Osteocyte (in vitro differentiated cells): ENCODE results near the gene SLC45A1. TPM values are rescaled to one million over a fixed set of nuclear protein-coding genes. Genes with fewer than 3 reads are reported as not detected.
"Not testable (repeated sequence)": the region's sequence is repeated elsewhere in the genome, so short reads cannot be mapped to it uniquely, and the experiment has no call there.

Source experiments
- DNase-seq: peaks from one replicate; pipeline ENCODE4 v3.0.0; 2021; ENCODE audit warnings: mixed read lengths; ENCODE audit not compliant: unreplicated experiment; ENCODE audit errors: extremely low spot score
- H3K27ac Mint-ChIP-seq: one replicate; pipeline ENCODE4 v1.8.0; 2021; ENCODE audit warnings: mild to moderate bottlenecking, mixed read lengths; ENCODE audit not compliant: unreplicated experiment
- H3K27me3 Mint-ChIP-seq: one replicate; pipeline ENCODE4 v1.8.0; 2021; ENCODE audit warnings: mixed read lengths; ENCODE audit not compliant: unreplicated experiment
- H3K36me3 Mint-ChIP-seq: one replicate; pipeline ENCODE4 v1.8.0; 2021; ENCODE audit warnings: mixed read lengths; ENCODE audit not compliant: unreplicated experiment
- H3K4me1 Mint-ChIP-seq: one replicate; pipeline ENCODE4 v1.8.0; 2021; ENCODE audit warnings: mixed read lengths; ENCODE audit not compliant: unreplicated experiment
- H3K4me3 Mint-ChIP-seq: one replicate; pipeline ENCODE4 v1.8.0; 2021; ENCODE audit warnings: mild to moderate bottlenecking, moderate library complexity, mixed read lengths; ENCODE audit not compliant: unreplicated experiment
- H3K9me3 Mint-ChIP-seq: one replicate; pipeline ENCODE4 v1.8.0; 2021; ENCODE audit warnings: mixed read lengths; ENCODE audit not compliant: unreplicated experiment
- total RNA-seq: library from RNA; stranded (reverse); gene quantifications from 2 replicates; pipeline ENCODE4 v1.2.1, GENCODE V29; 2021
- TF ChIP-seq, protein P1 (sequence below): fragments of 200-600 bp; sonication (generic); IDR thresholded peaks from 2 replicates; pipeline ENCODE4 v1.5.0; 2021; ENCODE audit warnings: antibody characterized with exemption, mild to moderate bottlenecking, moderate library complexity

Gene SLC45A1
- total RNA-seq, 1 donor from 2014 or later, result 3.2 TPM

DNA sequence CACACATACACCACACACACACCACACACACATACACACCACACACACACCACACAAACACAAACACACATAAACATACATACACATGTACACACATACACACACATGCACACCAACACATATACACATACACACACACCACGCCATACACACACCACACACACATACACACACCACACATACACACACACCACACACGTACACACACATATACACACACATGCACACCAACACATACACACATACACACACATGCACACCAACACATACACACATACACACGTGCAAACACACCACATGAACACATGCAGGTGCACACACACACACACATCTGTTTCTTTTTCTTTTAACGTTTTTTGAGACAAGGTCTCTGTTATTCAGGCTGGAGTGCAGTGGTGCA lies 41.0 kb upstream of the SLC45A1 start:
- Mint-ChIP-seq H3K36me3 (no peaks in the 10 kb centered on the region), H3K27me3 (peaks cover 2% of the 10 kb centered on the region), H3K27ac (no peak overlapping the region), H3K4me1 (no peaks in the 10 kb centered on the region), H3K4me3 (no peak overlapping the region), H3K9me3 (no peaks in the 10 kb centered on the region)
- TF ChIP-seq, protein P1, sequence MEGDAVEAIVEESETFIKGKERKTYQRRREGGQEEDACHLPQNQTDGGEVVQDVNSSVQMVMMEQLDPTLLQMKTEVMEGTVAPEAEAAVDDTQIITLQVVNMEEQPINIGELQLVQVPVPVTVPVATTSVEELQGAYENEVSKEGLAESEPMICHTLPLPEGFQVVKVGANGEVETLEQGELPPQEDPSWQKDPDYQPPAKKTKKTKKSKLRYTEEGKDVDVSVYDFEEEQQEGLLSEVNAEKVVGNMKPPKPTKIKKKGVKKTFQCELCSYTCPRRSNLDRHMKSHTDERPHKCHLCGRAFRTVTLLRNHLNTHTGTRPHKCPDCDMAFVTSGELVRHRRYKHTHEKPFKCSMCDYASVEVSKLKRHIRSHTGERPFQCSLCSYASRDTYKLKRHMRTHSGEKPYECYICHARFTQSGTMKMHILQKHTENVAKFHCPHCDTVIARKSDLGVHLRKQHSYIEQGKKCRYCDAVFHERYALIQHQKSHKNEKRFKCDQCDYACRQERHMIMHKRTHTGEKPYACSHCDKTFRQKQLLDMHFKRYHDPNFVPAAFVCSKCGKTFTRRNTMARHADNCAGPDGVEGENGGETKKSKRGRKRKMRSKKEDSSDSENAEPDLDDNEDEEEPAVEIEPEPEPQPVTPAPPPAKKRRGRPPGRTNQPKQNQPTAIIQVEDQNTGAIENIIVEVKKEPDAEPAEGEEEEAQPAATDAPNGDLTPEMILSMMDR, result no peak
- DNase-seq, result no peak

DNA sequence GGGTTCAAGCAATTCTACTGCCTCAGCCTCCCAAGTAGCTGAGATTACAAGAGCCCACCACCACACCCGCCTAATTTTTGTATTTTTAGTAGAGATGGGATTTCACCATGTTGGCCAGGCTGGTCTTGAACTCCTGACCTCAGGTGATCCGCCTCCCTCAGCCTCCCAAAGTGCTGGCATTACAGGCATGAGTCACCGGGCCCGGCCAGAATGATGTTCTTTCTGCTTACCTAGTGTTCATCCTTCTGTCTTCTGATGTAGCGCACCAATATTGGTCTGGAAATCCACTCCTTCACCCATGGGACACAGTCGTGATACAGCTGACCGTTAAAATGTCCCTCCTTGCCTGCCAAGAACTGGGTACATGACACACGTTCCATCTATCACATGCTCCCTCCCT lies 39.2 kb upstream of the SLC45A1 start:
- not testable (repeated sequence) for H3K36me3 Mint-ChIP-seq, H3K4me3 Mint-ChIP-seq, H3K4me1 Mint-ChIP-seq, H3K9me3 Mint-ChIP-seq, H3K27me3 Mint-ChIP-seq, H3K27ac Mint-ChIP-seq, DNase-seq

DNA sequence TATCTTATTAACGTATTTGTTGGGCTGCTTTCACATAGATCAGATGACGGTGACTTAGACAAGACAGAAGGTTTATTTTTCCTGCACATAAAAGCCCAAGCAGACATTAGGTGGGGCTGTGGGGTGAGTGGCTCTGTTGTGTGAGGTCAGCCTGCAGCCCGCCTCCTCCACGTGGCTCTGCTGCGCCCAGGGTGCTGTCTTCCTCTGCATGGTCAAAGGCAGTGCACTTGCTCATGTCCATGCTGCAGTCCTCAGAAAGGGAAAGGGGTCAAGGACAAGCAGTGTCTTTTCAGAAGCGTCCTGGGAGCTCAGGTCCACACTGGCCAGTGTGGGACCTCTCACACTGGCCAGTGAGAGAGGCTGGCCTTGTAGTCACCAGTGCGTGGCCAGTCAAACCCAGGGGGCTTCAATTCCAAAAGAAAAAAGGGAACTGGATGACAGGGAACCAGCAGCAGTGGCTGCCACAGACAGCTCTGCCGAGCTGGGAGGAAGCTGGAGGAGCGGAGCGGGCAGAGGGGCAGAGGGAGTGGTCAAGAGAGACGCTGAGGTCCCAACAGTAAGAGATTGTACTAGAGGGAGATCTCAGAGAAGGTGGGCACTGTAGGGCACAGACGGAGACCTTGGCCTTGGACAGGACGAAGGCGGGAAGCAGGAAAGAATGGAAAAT lies 35.9 kb upstream of the SLC45A1 start:
- Mint-ChIP-seq H3K9me3 (no peaks in the 10 kb centered on the region), H3K27me3 (peaks cover 8% of the 10 kb centered on the region), H3K36me3 (no peaks in the 10 kb centered on the region), H3K27ac (no peak overlapping the region), H3K4me3 (no peak overlapping the region), H3K4me1 (peaks cover 4% of the 10 kb centered on the region)
- no peak for DNase-seq
- TF ChIP-seq, protein P1, result no peak

DNA sequence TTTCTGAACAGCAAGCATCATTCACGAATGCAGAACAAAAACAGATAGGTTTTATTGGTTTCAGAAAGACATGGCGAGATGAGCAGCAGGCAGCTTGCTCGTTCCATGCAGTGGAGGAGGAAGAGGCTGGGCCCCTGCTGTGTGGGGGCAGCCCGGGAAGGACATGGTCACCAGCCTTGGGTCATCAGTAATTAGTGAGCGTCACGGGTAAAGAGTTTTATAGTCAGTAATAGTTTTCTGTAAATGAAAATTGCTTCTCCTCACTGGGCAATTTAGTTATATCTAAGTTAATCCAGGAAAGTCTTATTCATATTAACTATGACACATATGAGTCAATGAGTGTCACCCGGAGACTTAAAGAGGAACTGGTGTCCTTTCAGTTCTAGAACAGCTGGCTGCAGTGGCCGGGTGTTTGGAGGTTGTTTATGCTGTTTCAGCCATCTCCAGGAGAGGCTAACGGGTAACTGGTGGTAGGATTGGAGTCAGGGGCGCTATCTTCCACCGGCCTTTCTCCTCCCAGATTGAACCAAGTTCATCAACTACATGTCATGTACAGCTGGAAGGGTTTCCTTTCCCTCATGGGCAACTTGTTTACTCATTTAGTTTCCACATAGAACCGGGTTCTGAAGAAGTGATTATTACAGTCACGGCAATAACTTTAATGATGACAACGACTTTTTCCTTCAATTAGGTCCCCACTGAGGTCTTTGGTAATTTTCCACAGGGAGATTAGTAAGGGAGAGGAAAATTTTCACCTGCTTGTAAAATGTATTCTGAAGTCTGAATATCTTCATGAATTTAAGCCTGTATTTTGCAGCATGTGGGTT lies 34.6 kb upstream of the SLC45A1 start:
- H3K9me3 Mint-ChIP-seq, result no peaks in the 10 kb centered on the region
- TF ChIP-seq, protein P1, result no peak
- DNase-seq, result no peak
- peaks cover 4% of the 10 kb centered on the region for H3K4me1 Mint-ChIP-seq
- no peak overlapping the region for H3K27ac Mint-ChIP-seq
- H3K36me3 Mint-ChIP-seq, result no peaks in the 10 kb centered on the region
- peaks cover 8% of the 10 kb centered on the region for H3K27me3 Mint-ChIP-seq
- no peak overlapping the region for H3K4me3 Mint-ChIP-seq

DNA sequence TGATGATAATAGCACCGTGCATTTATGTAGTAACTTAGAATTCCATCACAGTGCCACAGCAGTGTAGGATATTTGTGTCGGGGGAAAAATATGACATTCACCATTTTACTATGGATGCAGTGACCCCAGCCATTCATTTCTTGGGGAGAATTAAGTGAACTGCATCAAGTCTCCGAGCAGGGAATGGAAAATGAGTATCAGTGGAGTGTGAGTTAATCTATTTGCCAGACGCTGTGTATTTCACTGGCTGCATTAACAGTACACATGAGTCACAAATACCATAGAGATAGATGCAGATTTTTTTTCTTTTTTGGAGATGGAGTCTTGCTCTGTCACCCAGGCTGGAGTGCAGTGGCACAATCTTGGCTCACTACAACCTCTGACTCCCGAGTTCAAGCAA lies 33.8 kb upstream of the SLC45A1 start:
- no peak for DNase-seq
- Mint-ChIP-seq H3K36me3 (no peaks in the 10 kb centered on the region), H3K4me3 (no peak overlapping the region), H3K27me3 (peaks cover 8% of the 10 kb centered on the region), H3K27ac (no peak overlapping the region), H3K9me3 (no peaks in the 10 kb centered on the region), H3K4me1 (peaks cover 4% of the 10 kb centered on the region)
- TF ChIP-seq, protein P1, result no peak
